IMR-90 (cell line): ENCODE results near the gene FOXK1. TPM values are rescaled to one million over a fixed set of nuclear protein-coding genes. Genes with fewer than 3 reads are reported as not detected.

Source experiments
- ATAC-seq: fragments of 200-7000 bp; cut with Tn5 transposase; 2 replicates; pipeline ENCODE4 v1.9.1; 2020; ENCODE audit warnings: low read depth, mild to moderate bottlenecking, moderate library complexity
- BruUV-seq: library from RNA; stranded (reverse); fragments of 400-500 nt; replicated peaks from 2 replicates; lab custom pipeline; 2021; lab: Mats Ljungman, UMichigan
- CTCF ChIA-PET: fragments of 300-600 bp; formaldehyde crosslinking; extraction: SDS; loops from one replicate; lab custom pipeline; 2021; ENCODE audit warnings: antibody characterized with exemption; lab: Yijun Ruan, JAX
- POLR2A ChIA-PET: fragments of 300-600 bp; sonication (Branson Sonifier 250); formaldehyde crosslinking; loops from one replicate; lab custom pipeline; 2022; ENCODE audit warnings: antibody characterized with exemption; ENCODE audit not compliant: unreplicated experiment; lab: Charles Lee
- DNase-seq: peaks from one replicate; pipeline ENCODE4 v3.0.0; 2013
- H2AFZ ChIP-seq: replicated peaks from 2 replicates; pipeline ENCODE3; 2013; ENCODE audit warnings: low read length, mild to moderate bottlenecking; ENCODE audit not compliant: poor library complexity
- H2AK5ac ChIP-seq: 2 replicates; pipeline ENCODE4 v1.6.1; 2013; ENCODE audit warnings: low read depth, low read length, inconsistent platforms
- H2AK9ac ChIP-seq: replicated peaks from 2 replicates; pipeline ENCODE3; 2013; ENCODE audit warnings: mild to moderate bottlenecking, low read depth, low read length, moderate library complexity; ENCODE audit not compliant: poor library complexity
- H2BK120ac ChIP-seq: 2 replicates; pipeline ENCODE4 v1.6.1; 2013; ENCODE audit warnings: low read depth, low read length, inconsistent platforms
- H2BK15ac ChIP-seq: 3 replicates; pipeline ENCODE4 v1.6.1; 2013; ENCODE audit warnings: low read depth, low read length, inconsistent platforms
- H2BK20ac ChIP-seq: 2 replicates; pipeline ENCODE4 v1.6.1; 2013; ENCODE audit warnings: low read depth, mild to moderate bottlenecking, inconsistent platforms, low read length, moderate library complexity
- H2BK5ac ChIP-seq: 2 replicates; pipeline ENCODE4 v1.6.1; 2013; ENCODE audit warnings: mild to moderate bottlenecking, low read depth, low read length, inconsistent platforms; ENCODE audit not compliant: poor library complexity, severe bottlenecking
- H3K14ac ChIP-seq: replicated peaks from 2 replicates; pipeline ENCODE4 v1.6.1; 2013; ENCODE audit warnings: low read depth, low read length, inconsistent platforms
- H3K18ac ChIP-seq: 2 replicates; pipeline ENCODE4 v1.6.1; 2013; ENCODE audit warnings: low read depth, low read length, control low read depth
- H3K23ac ChIP-seq: 2 replicates; pipeline ENCODE4 v1.6.1; 2013; ENCODE audit warnings: low read depth, low read length, inconsistent platforms
- H3K27ac ChIP-seq: 2 replicates; pipeline ENCODE4 v1.5.1; 2013; ENCODE audit warnings: mild to moderate bottlenecking, control low read depth, low read length; ENCODE audit not compliant: insufficient read depth
- H3K27me3 ChIP-seq: 2 replicates; pipeline ENCODE4 v1.6.1; 2013; ENCODE audit warnings: low read length; ENCODE audit not compliant: control insufficient read depth, insufficient read depth
- H3K36me3 ChIP-seq: 2 replicates; pipeline ENCODE4 v1.6.1; 2013; ENCODE audit warnings: low read length, mixed read lengths; ENCODE audit not compliant: control insufficient read depth, insufficient read depth
- H3K4ac ChIP-seq: 2 replicates; pipeline ENCODE4 v1.6.1; 2013; ENCODE audit warnings: low read depth, low read length, inconsistent platforms
- H3K4me1 ChIP-seq: 2 replicates; pipeline ENCODE4 v1.6.1; 2013; ENCODE audit warnings: low read length, mixed read lengths; ENCODE audit not compliant: control insufficient read depth, insufficient read depth
- H3K4me2 ChIP-seq: 2 replicates; pipeline ENCODE4 v1.6.1; 2013; ENCODE audit warnings: low read depth, mild to moderate bottlenecking, control low read depth, low read length, moderate library complexity
- H3K4me3 ChIP-seq: 2 replicates; pipeline ENCODE4 v1.5.1; 2013; ENCODE audit warnings: low read depth, mild to moderate bottlenecking, control low read depth, low read length, moderate library complexity; ENCODE audit not compliant: insufficient read depth
- H3K56ac ChIP-seq: 2 replicates; pipeline ENCODE4 v1.6.1; 2013; ENCODE audit warnings: low read length, inconsistent platforms; ENCODE audit not compliant: insufficient read depth; ENCODE audit errors: extremely low read depth
- H3K79me1 ChIP-seq, 2 experiments: 2 replicates each; pipeline ENCODE4 v1.6.1; 2013; ENCODE audit warnings: low read length in 2 of 2, inconsistent platforms in 1 of 2, low read depth in 1 of 2
- H3K9ac ChIP-seq: 2 replicates; pipeline ENCODE4 v1.6.1; 2013; ENCODE audit warnings: low read depth, low read length, control low read depth
- H3K9me1 ChIP-seq: 2 replicates; pipeline ENCODE4 v1.6.1; 2013; ENCODE audit warnings: low read length, inconsistent platforms; ENCODE audit not compliant: insufficient read depth
- H3K9me3 ChIP-seq: 2 replicates; pipeline ENCODE4 v1.6.1; 2013; ENCODE audit warnings: low read length; ENCODE audit not compliant: control insufficient read depth, insufficient read depth
- H4K20me1 ChIP-seq: 2 replicates; pipeline ENCODE4 v1.6.1; 2013; ENCODE audit warnings: low read length, inconsistent platforms; ENCODE audit not compliant: insufficient read depth
- H4K5ac ChIP-seq: 2 replicates; pipeline ENCODE4 v1.6.1; 2013; ENCODE audit warnings: mild to moderate bottlenecking, low read depth, low read length, control low read depth
- H4K8ac ChIP-seq, 2 experiments: 2 replicates each; pipeline ENCODE4 v1.6.1; 2013; ENCODE audit warnings: low read depth in 2 of 2, low read length in 2 of 2, control low read depth in 1 of 2, inconsistent platforms in 1 of 2
- H4K91ac ChIP-seq: 2 replicates; pipeline ENCODE4 v1.6.1; 2013; ENCODE audit warnings: low read depth, low read length, inconsistent platforms; ENCODE audit not compliant: insufficient read depth
- BHLHE40 ChIP-seq: fragments of 150-350 bp; IDR thresholded peaks from 2 replicates; pipeline ENCODE4 v1.6.1; 2016; ENCODE audit warnings: mild to moderate bottlenecking, low read depth, low read length
- CEBPB ChIP-seq: IDR thresholded peaks from 2 replicates; pipeline ENCODE4 v1.6.1; 2012; ENCODE audit warnings: low read depth, low read length, improper control_type of control experiment
- CHD1 ChIP-seq: IDR thresholded peaks from 2 replicates; pipeline ENCODE4 v1.6.1; 2012; ENCODE audit warnings: low read depth, low read length, improper control_type of control experiment
- FOS ChIP-seq: fragments of 150-350 bp; IDR thresholded peaks from 2 replicates; pipeline ENCODE4 v1.6.1; 2016; ENCODE audit warnings: low read depth, low read length
- MAFK ChIP-seq: IDR thresholded peaks from 2 replicates; pipeline ENCODE4 v1.6.1; 2012; ENCODE audit warnings: low read depth, low read length, improper control_type of control experiment
- MAZ ChIP-seq: IDR thresholded peaks from 2 replicates; pipeline ENCODE4 v1.6.1; 2012; ENCODE audit warnings: low read depth, mild to moderate bottlenecking, low read length, improper control_type of control experiment, moderate library complexity, borderline replicate concordance
- MXI1 ChIP-seq: IDR thresholded peaks from 2 replicates; pipeline ENCODE4 v1.6.1; 2012; ENCODE audit warnings: low read depth, mild to moderate bottlenecking, low read length, moderate library complexity, borderline replicate concordance
- NFE2L2 ChIP-seq: fragments of 150-350 bp; IDR thresholded peaks from 2 replicates; pipeline ENCODE4 v1.6.1; 2016; ENCODE audit warnings: low read depth, mild to moderate bottlenecking, low read length
- POLR2A ChIP-seq: IDR thresholded peaks from 2 replicates; pipeline ENCODE4 v1.6.1; 2012; ENCODE audit warnings: mild to moderate bottlenecking, low read depth, low read length
- RAD21 ChIP-seq: IDR thresholded peaks from 2 replicates; pipeline ENCODE4 v1.6.1; 2012; ENCODE audit warnings: low read length, improper control_type of control experiment
- RCOR1 ChIP-seq: IDR thresholded peaks from 2 replicates; pipeline ENCODE4 v1.6.1; 2012; ENCODE audit warnings: mild to moderate bottlenecking, low read length, improper control_type of control experiment; ENCODE audit not compliant: insufficient replicate concordance
- RFX5 ChIP-seq: IDR thresholded peaks from 2 replicates; pipeline ENCODE4 v1.8.0; 2012; ENCODE audit warnings: low read depth, mild to moderate bottlenecking, low read length, moderate library complexity
- SMC3 ChIP-seq: fragments of 150-350 bp; IDR thresholded peaks from 2 replicates; pipeline ENCODE4 v1.6.1; 2016; ENCODE audit warnings: low read depth, mild to moderate bottlenecking, antibody characterized with exemption, low read length, moderate library complexity
- WGBS, 2 experiments: methylation state at CpG; one replicate each; pipeline versions ENCODE4 v1.1.5 to v1.1.7; 2013; ENCODE audit warnings: missing lambda C conversion rate in 2 of 2; ENCODE audit not compliant: insufficient read length in 1 of 2; ENCODE audit errors: extremely low coverage in 2 of 2; 5-methylcytosine and 5-hydroxymethylcytosine counted together
- dilution Hi-C: fragments of 300-500 bp; cut with HindIII; formaldehyde crosslinking; loops from one replicate; pipeline ENCODE4 v1.14.3; 2018; ENCODE audit warnings: low sequenced_read_pairs; ENCODE audit not compliant: unreplicated experiment
- in situ Hi-C: fragments of 300-500 bp; cut with MboI; formaldehyde crosslinking; loops from 3 replicates; pipeline ENCODE4 v1.14.3; 2019; ENCODE audit warnings: low sequenced_read_pairs, inconsistent platforms, mixed read lengths
- intact Hi-C: fragments of 100-400 bp; cut with micrococcal nuclease; formaldehyde crosslinking; loops from 2 replicates; pipeline ENCODE4 v1.10.0; 2022
- polyA plus RNA-seq, 3 experiments: library from polyadenylated mRNA; depleted of rRNA; stranded (reverse); fragments of >200 nt; gene quantifications; 2 replicates each; pipeline ENCODE4 v1.2.3, GENCODE V29; 2012; ENCODE audit warnings: low replicate concordance in 1 of 3
- total RNA-seq: library from RNA; depleted of rRNA; stranded (reverse); fragments of >200 nt; gene quantifications from 2 replicates; pipeline ENCODE4 v1.2.3, GENCODE V29; 2012
- TF ChIP-seq, protein P1 (sequence below): fragments of 150-350 bp; IDR thresholded peaks from 2 replicates; pipeline ENCODE4 v1.6.1; 2016; ENCODE audit warnings: low read depth, mild to moderate bottlenecking, low read length, moderate library complexity, borderline replicate concordance
- TF ChIP-seq, protein P2 (sequence below): fragments of 150-350 bp; IDR thresholded peaks from 2 replicates; pipeline ENCODE4 v1.6.1; 2017; ENCODE audit warnings: mild to moderate bottlenecking, antibody characterized with exemption, low read length, low read depth
- TF ChIP-seq, protein P3 (sequence below): conservative IDR thresholded peaks from 2 replicates; pipeline ENCODE4 v1.5.1; 2012; ENCODE audit warnings: mild to moderate bottlenecking, low read depth, low read length, improper control_type of control experiment

The FOXK1 gene
- total and polyA plus RNA-seq, 2 of the 4 experiments (the other 2 are of a cell fraction) = 4.3 to 8.8 TPM

DNA sequence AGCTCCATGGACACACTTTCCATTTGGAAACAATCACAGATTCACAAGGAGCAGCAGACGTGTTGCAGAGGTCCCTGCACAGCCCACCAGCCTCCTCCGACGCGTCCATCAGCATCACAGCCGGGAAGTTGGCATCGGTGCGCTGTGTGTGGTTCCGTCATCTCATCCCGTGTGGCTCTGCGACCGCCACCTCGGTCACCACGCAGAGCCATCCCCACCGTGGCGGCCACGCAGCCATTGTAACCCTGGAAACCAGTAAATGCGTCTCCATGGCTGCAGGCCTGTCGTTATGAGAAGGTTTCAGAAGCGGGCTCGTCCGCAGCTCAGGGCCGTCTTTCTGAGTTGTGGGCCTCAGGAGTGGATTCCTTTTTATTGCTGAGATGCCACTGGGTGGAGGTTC lies 36.0 kb downstream of the FOXK1 start:
- H4K20me1 ChIP-seq = peaks cover 75% of the 10 kb centered on the region
- 87% methylated on average over 6 of the region's 22 CpGs; no CpG with 5 or more reads in 1 of the 2 experiments for WGBS, 2 experiments
- BruUV-seq = no TSS peak
- no peak overlapping the region for H3K4me3 ChIP-seq
- H3K27me3 ChIP-seq = no peaks in the 10 kb centered on the region
- H3K4me1 ChIP-seq = peaks cover 10% of the 10 kb centered on the region; the same call in 1 of the 2 replicates
- H2AFZ ChIP-seq = no peak overlapping the region
- dilution Hi-C loops = no loop called here
- ChIA-PET POLR2A (no interaction called here), CTCF (no interaction called here)
- H3K23ac ChIP-seq = no peak overlapping the region
- H3K9me1 ChIP-seq = peaks cover 25% of the 10 kb centered on the region
- H3K79me1 ChIP-seq = peaks cover 34 to 94% of the 10 kb centered on the region in 2 experiments
- no peak overlapping the region for H3K4ac ChIP-seq
- no peak overlapping the region for H3K27ac ChIP-seq
- H2AK5ac ChIP-seq = no peak overlapping the region
- H2BK20ac ChIP-seq = no peak overlapping the region
- ATAC-seq (no peak), DNase-seq (no peak)
- intact Hi-C loops = no loop called here
- H2BK120ac ChIP-seq = no peak overlapping the region
- H3K18ac ChIP-seq = no peak overlapping the region
- no peak overlapping the region for H2AK9ac ChIP-seq
- no peaks in the 10 kb centered on the region for H3K9me3 ChIP-seq
- H4K91ac ChIP-seq = no peak overlapping the region; the same call in 1 of the 2 replicates
- H4K8ac ChIP-seq = no peak overlapping the region
- H2BK5ac ChIP-seq = no peak overlapping the region
- H3K14ac ChIP-seq = no peak overlapping the region
- no peak for TF ChIP-seq MAZ
- no peak for TF ChIP-seq RAD21
- no peak for TF ChIP-seq MAFK
- no peak for TF ChIP-seq CHD1
- TF ChIP-seq, protein P1, sequence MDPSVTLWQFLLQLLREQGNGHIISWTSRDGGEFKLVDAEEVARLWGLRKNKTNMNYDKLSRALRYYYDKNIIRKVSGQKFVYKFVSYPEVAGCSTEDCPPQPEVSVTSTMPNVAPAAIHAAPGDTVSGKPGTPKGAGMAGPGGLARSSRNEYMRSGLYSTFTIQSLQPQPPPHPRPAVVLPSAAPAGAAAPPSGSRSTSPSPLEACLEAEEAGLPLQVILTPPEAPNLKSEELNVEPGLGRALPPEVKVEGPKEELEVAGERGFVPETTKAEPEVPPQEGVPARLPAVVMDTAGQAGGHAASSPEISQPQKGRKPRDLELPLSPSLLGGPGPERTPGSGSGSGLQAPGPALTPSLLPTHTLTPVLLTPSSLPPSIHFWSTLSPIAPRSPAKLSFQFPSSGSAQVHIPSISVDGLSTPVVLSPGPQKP = no peak
- TF ChIP-seq, protein P2, sequence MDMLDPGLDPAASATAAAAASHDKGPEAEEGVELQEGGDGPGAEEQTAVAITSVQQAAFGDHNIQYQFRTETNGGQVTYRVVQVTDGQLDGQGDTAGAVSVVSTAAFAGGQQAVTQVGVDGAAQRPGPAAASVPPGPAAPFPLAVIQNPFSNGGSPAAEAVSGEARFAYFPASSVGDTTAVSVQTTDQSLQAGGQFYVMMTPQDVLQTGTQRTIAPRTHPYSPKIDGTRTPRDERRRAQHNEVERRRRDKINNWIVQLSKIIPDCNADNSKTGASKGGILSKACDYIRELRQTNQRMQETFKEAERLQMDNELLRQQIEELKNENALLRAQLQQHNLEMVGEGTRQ = no peak
- TF ChIP-seq NFE2L2 = no peak
- no peak for TF ChIP-seq BHLHE40
- no peak for TF ChIP-seq RFX5
- no peak for TF ChIP-seq POLR2A
- TF ChIP-seq, protein P3, sequence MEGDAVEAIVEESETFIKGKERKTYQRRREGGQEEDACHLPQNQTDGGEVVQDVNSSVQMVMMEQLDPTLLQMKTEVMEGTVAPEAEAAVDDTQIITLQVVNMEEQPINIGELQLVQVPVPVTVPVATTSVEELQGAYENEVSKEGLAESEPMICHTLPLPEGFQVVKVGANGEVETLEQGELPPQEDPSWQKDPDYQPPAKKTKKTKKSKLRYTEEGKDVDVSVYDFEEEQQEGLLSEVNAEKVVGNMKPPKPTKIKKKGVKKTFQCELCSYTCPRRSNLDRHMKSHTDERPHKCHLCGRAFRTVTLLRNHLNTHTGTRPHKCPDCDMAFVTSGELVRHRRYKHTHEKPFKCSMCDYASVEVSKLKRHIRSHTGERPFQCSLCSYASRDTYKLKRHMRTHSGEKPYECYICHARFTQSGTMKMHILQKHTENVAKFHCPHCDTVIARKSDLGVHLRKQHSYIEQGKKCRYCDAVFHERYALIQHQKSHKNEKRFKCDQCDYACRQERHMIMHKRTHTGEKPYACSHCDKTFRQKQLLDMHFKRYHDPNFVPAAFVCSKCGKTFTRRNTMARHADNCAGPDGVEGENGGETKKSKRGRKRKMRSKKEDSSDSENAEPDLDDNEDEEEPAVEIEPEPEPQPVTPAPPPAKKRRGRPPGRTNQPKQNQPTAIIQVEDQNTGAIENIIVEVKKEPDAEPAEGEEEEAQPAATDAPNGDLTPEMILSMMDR = no peak
- TF ChIP-seq SMC3 = no peak
- no peak for TF ChIP-seq MXI1
- TF ChIP-seq FOS = no peak
- no peak for TF ChIP-seq CEBPB
- TF ChIP-seq RCOR1 = no peak
- peaks cover 18% of the 10 kb centered on the region for H3K36me3 ChIP-seq
- H3K4me2 ChIP-seq = no peak overlapping the region
- in situ Hi-C loops = no loop called here
- no peak overlapping the region for H3K56ac ChIP-seq
- H4K5ac ChIP-seq = no peak overlapping the region
- H3K9ac ChIP-seq = no peak overlapping the region
- H2BK15ac ChIP-seq = no peak overlapping the region
